Transverse colon (tissue), 3 donors: ENCODE data around the gene MACROH2A1.

Experiments used
- CTCF ChIP-seq, 5 experiments: fragments of 200-600 bp in 3 of 5; fragments of 450-650 bp in 2 of 5; sonication (generic) in 3 of 5; IDR thresholded peaks; 1 replicate in 2 of 5; 2 replicates in 3 of 5; pipeline ENCODE4 v1.5.1; 2016 to 2017; ENCODE audit warnings: antibody characterized with exemption in 5 of 5, inconsistent platforms in 3 of 5, mild to moderate bottlenecking in 2 of 5, moderate library complexity in 1 of 5
- EP300 ChIP-seq: sonication (generic); formaldehyde crosslinking; IDR thresholded peaks from one replicate; pipeline ENCODE4 v1.6.1; 2017; ENCODE audit warnings: antibody characterized with exemption, low read depth
- POLR2A ChIP-seq: fragments of 450-650 bp; IDR thresholded peaks from one replicate; pipeline ENCODE4 v1.6.1; 2016; ENCODE audit warnings: antibody characterized with exemption, mild to moderate bottlenecking, moderate library complexity

- TF ChIP-seq EP300 (no peak), POLR2A (no peak), CTCF (IDR thresholded peaks at IDR 0.05) (no peak)
Observed at GRCh38 chr5:135367554-135367953, 31.5 kb downstream of the MACROH2A1 start.
